Neural crest cell (in vitro differentiated cells): ENCODE data around the gene UNC79. TPM values are rescaled to one million over a fixed set of nuclear protein-coding genes. Genes with fewer than 3 reads are reported as not detected.

Experiments used
- DNase-seq: peaks from one replicate; pipeline ENCODE4 v3.0.0; 2021; ENCODE audit warnings: low read depth, mixed read lengths, low spot score
- H3K27ac Mint-ChIP-seq: one replicate; pipeline ENCODE4 v1.8.0; 2021; ENCODE audit warnings: mild to moderate bottlenecking, mixed read lengths; ENCODE audit not compliant: unreplicated experiment
- H3K27me3 Mint-ChIP-seq: 2 replicates; pipeline ENCODE4 v1.8.0; 2021; ENCODE audit warnings: low read depth, mild to moderate bottlenecking, mixed read lengths
- H3K36me3 Mint-ChIP-seq: 2 replicates; pipeline ENCODE4 v1.8.0; 2021; ENCODE audit warnings: low read depth, mild to moderate bottlenecking, mixed read lengths
- H3K4me1 Mint-ChIP-seq: 2 replicates; pipeline ENCODE4 v1.8.0; 2021; ENCODE audit warnings: mixed read lengths
- H3K4me3 Mint-ChIP-seq: one replicate; pipeline ENCODE4 v1.8.0; 2021; ENCODE audit warnings: mild to moderate bottlenecking, mixed read lengths
- H3K9me3 Mint-ChIP-seq: 2 replicates; pipeline ENCODE4 v1.8.0; 2021; ENCODE audit warnings: mixed read lengths
- total RNA-seq: library from RNA; stranded (reverse); gene quantifications from 2 replicates; pipeline ENCODE4 v1.2.1, GENCODE V29; 2021
- TF ChIP-seq, protein P1 (sequence below): fragments of 200-600 bp; sonication (generic); conservative IDR thresholded peaks from 2 replicates; pipeline ENCODE4 v1.5.0; 2021; ENCODE audit warnings: antibody characterized with exemption, mild to moderate bottlenecking

Gene UNC79
- total RNA-seq, 1 donor from 2014 or later = 2.2 TPM

DNA sequence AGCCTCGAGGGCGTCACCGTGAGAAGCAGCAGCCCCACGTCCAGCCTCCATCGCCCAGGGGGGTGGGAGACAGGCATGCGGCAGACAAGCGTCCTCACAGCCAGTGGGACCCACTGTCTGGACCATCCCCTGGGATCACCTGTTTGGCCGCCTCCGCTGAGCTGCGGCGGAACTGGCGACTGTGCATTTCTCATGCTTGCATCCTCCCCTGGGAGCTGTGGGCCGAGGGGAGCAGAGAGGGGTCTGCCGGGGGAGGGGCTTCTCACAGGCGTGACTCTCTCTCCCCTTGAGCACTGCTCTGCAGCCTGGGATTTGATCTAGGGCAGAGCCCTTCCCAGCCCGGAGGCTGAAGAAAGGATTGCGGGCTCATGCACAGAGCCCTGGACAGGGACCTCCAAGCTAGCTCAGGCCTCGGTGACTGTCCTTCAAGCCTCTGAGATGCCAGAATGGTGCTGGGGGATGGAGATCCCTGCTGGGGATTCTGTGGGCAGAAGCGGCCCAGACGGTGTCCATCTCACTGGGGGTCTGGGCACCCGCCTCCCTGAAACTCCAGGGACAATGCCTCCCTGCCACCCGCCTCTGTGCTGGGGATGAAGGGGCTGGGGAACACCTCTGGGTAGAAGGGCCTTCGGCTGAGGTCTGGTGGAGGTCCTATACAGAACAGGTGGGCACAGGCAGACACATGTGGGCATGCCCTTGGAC lies 296.5 kb downstream of the UNC79 start:
- TF ChIP-seq, protein P1, sequence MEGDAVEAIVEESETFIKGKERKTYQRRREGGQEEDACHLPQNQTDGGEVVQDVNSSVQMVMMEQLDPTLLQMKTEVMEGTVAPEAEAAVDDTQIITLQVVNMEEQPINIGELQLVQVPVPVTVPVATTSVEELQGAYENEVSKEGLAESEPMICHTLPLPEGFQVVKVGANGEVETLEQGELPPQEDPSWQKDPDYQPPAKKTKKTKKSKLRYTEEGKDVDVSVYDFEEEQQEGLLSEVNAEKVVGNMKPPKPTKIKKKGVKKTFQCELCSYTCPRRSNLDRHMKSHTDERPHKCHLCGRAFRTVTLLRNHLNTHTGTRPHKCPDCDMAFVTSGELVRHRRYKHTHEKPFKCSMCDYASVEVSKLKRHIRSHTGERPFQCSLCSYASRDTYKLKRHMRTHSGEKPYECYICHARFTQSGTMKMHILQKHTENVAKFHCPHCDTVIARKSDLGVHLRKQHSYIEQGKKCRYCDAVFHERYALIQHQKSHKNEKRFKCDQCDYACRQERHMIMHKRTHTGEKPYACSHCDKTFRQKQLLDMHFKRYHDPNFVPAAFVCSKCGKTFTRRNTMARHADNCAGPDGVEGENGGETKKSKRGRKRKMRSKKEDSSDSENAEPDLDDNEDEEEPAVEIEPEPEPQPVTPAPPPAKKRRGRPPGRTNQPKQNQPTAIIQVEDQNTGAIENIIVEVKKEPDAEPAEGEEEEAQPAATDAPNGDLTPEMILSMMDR = no peak
- Mint-ChIP-seq H3K9me3 (peaks cover 4% of the 10 kb centered on the region), H3K27ac (no peak overlapping the region), H3K36me3 (peaks cover 5% of the 10 kb centered on the region), H3K4me3 (no peak overlapping the region), H3K27me3 (no peaks in the 10 kb centered on the region), H3K4me1 (peaks cover 10% of the 10 kb centered on the region)
- no peak for DNase-seq

DNA sequence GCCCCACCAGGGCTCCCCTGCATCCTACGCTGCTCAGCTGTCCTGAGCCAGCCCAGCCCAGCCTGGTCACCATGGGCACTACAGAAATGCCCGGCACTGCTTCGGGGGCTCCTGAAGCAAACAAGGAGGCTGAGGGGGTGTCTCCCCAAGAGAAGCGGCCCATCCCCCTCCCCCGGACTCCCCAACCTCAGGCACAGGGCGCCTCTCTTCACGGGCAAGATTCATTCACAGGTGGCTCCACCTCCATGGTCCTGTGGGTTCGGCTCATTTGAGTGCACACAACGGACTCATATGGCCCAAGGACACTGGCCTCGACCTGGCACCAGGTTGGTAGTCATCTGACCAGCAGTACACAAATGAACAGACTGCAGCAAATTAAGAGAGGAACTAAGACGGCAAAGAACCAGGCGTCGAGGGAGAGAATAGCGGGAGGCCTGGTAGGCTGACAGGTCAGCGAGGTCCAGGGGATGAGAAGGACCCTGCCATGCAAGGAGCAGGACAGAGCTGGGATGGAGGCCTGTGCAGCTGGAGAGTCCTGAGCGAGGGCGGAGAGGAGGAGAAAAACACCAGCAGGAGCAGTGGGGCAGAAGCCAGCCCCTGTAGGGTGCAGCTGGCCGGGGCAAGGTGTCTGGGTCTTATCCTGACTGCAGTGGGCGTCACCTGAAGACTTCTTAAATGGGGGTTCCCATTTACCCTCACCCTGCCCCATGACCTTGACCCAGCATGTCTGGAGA lies 297.3 kb downstream of the UNC79 start:
- Mint-ChIP-seq H3K4me3 (no peak overlapping the region), H3K4me1 (peaks cover 10% of the 10 kb centered on the region), H3K27ac (no peak overlapping the region), H3K9me3 (no peaks in the 10 kb centered on the region), H3K36me3 (no peaks in the 10 kb centered on the region), H3K27me3 (no peaks in the 10 kb centered on the region)
- TF ChIP-seq, protein P1 = no peak
- DNase-seq = no peak

DNA sequence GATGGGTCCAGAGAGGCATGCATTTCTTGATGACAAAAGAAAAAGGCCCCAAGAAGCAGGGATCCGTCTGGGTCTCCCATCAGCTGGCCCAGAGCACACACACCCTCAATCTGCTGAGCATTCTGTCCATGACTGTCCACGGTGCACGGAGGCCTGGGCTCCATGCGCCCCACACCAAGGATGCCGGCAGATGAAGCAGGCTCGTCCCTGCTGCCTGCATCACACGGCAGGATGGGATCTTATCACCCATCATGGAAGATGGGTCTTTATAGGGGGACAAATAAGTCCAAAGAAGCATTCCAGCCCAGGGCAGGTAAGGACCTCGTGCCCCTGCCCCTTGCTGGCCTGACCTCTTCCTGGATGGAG lies 297.9 kb downstream of the UNC79 start:
- TF ChIP-seq, protein P1 = no peak
- Mint-ChIP-seq H3K27me3 (no peaks in the 10 kb centered on the region), H3K4me1 (peaks cover 10% of the 10 kb centered on the region), H3K9me3 (no peaks in the 10 kb centered on the region), H3K36me3 (no peaks in the 10 kb centered on the region), H3K27ac (no peak overlapping the region), H3K4me3 (no peak overlapping the region)
- DNase-seq = no peak

DNA sequence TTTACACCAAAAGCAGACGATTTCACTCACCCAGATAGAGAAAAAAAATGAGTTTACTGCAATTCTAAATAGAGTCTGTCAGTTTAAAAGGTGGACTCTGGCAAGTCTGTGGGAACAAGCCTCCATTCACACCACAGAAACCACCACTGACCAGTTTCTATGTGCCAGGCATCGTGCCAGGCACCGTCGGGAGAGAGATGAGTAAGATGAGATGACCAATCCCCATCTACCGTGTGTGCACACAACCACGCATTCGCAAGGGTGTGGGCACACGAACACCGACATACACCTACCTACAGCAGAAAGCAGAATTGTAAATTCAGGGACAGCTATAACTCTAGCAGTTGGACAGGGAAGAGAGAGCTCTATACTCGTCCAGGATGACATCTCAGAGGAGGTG lies 299.3 kb downstream of the UNC79 start:
- Mint-ChIP-seq H3K27me3 (no peaks in the 10 kb centered on the region), H3K4me3 (no peak overlapping the region), H3K9me3 (no peaks in the 10 kb centered on the region), H3K4me1 (peaks cover 10% of the 10 kb centered on the region), H3K27ac (no peak overlapping the region), H3K36me3 (no peaks in the 10 kb centered on the region)
- TF ChIP-seq, protein P1 = no peak
- no peak for DNase-seq

DNA sequence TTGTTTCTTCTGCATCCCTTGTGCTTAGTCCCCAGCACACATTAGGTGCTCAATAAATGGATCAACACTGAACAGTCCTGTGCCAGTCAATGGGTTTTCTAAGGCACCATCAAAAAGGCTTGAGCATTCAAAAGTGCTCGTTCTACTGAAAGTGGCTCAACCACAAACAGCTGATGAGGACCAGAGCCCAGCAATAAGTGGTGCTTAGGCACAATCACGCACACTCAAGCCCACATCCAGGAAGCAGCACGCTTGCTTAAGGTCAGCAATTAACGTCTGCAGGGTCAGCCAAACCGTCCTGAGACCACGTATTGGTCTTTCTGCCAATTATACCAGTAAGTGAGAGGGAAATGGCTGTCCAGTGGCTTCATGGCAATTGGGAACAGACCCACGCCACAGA lies 301.0 kb downstream of the UNC79 start:
- Mint-ChIP-seq H3K27me3 (no peaks in the 10 kb centered on the region), H3K4me1 (peaks cover 7% of the 10 kb centered on the region), H3K4me3 (no peak overlapping the region), H3K36me3 (no peaks in the 10 kb centered on the region), H3K9me3 (no peaks in the 10 kb centered on the region), H3K27ac (no peak overlapping the region)
- TF ChIP-seq, protein P1 = no peak
- no peak for DNase-seq
